Right lobe of liver (tissue), 4 donors: ENCODE measurements around the gene RAI1.
A peak's percentile ranks its signal among the peaks of the same experiment; 100 is the strongest.

ENCODE experiments used
- POLR2A ChIP-seq: fragments of 450-650 bp; IDR thresholded peaks from one replicate; pipeline ENCODE4 v1.6.1; 2017; ENCODE audit warnings: antibody characterized with exemption, mild to moderate bottlenecking
- TF ChIP-seq, protein P1 (sequence below), 4 donors: fragments of 200-600 bp in 3 of 4; fragments of 450-650 bp in 1 of 4; IDR thresholded peaks; one replicate each; pipeline versions ENCODE4 v1.5.1 to v1.8.0; 2016 to 2022; ENCODE audit warnings: antibody characterized with exemption in 4 of 4, mild to moderate bottlenecking in 2 of 4
- donor health status: DM: no; HTN: no; CAD: no.
- donor health status: DM: no; HTN: no; CAD: no.
- donor health status: DM: no; HTN: yes; CAD: no.

GRCh38 chr17:17819561-17819995 is 138.3 kb downstream of the RAI1 start:
- TF ChIP-seq, protein P1, sequence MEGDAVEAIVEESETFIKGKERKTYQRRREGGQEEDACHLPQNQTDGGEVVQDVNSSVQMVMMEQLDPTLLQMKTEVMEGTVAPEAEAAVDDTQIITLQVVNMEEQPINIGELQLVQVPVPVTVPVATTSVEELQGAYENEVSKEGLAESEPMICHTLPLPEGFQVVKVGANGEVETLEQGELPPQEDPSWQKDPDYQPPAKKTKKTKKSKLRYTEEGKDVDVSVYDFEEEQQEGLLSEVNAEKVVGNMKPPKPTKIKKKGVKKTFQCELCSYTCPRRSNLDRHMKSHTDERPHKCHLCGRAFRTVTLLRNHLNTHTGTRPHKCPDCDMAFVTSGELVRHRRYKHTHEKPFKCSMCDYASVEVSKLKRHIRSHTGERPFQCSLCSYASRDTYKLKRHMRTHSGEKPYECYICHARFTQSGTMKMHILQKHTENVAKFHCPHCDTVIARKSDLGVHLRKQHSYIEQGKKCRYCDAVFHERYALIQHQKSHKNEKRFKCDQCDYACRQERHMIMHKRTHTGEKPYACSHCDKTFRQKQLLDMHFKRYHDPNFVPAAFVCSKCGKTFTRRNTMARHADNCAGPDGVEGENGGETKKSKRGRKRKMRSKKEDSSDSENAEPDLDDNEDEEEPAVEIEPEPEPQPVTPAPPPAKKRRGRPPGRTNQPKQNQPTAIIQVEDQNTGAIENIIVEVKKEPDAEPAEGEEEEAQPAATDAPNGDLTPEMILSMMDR (IDR thresholded peaks at IDR 0.05), result no peak
- peak; percentile 24 for TF ChIP-seq POLR2A
